ELR (cell line): ENCODE results near the gene MCTP1.

Experiments used
- DNase-seq: peaks from one replicate; pipeline ENCODE4 v3.0.0-alpha.2; 2015; ENCODE audit warnings: low read depth

MCTP1 gene

DNA sequence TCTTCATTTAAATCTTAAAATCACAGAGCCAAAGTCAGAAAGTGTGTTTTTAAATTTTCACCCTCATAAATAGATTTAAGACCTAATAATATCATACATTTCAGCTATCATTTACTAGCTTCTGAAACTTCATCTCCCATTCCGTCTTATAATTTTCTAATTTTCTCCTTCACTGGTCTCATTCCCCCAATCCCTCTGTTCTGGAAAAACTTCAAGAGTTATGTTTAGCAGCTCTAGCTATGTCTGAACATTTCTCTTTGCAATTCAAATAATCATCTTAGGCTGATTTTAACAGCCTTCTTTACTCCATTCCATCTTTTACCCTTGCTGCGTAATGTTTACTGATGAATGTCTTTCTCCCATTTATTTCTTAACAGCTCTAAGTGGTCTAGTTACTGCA lies 474.0 kb downstream of the MCTP1 start:
- no peak for DNase-seq

DNA sequence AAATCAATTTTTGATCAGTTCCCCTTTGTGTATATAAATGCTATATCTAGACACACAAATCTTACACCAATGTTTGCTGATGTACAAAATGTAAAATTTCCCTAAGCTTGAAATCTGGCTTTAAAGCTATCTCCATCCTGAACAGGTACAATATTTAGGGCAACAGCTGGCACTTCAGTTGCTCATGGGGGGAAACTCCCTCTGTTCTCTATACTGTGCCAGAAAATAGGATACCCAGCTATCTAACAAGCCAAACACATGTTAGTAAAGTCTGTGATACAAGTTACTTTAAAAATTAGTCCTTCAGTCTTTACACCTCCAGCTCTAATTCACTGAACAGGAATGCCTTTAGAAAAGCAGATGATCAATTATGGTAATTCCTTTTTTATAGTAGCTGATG lies 474.6 kb downstream of the MCTP1 start:
- DNase-seq, result no peak

DNA sequence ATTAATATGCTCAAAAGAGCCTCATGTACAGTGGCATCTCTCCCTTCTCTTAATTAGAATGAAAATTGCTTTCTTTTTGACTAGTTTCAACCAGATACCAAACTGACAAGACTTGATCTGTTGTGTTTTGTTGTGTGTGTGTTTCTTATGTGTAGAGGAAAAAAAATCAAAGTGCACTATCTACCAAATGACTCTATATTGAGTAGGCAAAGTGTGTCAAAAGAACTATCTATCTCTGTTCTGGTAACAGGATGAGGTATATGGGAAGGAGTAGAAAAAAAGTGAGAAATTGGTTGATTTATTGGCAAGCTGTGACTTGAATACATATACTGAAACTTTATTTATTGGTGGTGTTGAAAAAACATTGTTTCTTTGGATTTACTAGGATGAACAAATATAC lies 476.4 kb downstream of the MCTP1 start:
- DNase-seq, result no peak

DNA sequence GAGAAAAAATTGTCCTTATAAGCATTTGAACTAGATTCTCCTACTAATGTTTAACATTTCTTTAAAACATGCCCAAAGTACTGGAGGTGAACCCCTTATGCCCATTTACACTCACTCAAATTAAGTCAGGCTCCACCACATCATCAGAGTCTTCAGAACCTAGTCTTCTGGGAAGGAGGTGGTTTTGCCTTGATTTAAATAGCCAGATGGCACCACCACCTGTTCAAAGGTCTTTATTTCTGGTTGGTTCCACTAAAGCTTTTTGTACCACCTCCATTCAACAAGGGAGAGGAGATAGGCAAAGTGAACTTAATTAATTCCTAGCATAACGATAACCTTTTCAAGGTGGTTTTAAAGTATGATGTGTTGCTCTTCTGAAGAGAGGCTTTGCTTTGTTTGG lies 476.9 kb downstream of the MCTP1 start:
- no peak for DNase-seq

DNA sequence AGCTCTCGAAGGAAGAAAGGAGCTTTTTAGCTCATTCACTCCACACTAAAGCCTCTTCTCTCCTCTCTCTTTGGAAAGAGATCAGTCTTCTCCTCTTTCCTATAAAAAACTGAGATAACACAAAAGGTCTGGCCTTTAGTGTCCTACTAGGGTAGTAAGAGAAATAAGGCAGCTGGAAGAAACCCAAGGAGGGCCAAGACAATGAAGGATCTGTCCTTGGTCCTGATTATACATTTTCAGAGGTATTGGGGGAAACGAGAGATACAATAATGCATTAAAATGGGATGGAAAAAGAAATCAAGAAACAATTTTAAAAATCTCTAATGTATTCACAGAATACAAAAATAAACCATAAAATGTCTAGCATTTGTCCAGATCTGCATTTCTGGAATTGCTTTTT lies 482.4 kb downstream of the MCTP1 start:
- peak; percentile 37 for DNase-seq

DNA sequence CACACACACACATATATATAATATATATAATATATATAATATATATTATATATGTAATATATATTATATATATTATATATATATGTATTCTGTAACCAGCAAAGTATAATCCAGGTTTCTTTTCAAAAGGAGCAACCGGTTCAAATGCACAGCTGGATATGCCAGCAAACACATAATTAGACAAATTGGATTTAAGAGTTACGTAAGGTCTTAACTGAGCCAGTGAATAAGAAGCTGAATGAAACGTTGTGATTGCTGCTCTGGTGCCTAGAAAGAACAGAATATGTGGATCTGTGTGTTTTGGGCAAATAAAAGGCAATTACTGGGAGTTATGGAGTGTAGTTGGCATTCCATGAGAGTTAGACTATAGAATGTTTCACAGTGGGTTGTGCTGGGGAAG lies 488.3 kb downstream of the MCTP1 start:
- DNase-seq, result no peak

DNA sequence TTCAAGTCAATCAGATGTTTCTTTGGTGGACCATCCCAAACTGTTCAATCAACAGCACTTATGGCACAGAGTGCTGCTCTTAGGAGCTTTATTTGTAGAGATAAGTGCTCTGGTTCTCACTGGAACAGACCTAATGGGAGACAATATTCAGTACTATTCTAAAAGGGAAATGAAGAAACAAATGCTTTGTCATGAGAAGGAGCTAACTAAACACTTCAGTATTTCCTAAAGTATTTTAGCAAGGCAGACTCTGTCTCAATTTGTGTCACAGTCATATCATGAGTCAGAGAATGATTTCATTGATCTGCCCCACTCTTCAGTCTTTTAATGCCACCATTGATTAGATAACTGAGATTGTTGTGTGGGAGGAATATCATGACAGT lies 491.1 kb downstream of the MCTP1 start:
- DNase-seq, result peak; percentile 76

DNA sequence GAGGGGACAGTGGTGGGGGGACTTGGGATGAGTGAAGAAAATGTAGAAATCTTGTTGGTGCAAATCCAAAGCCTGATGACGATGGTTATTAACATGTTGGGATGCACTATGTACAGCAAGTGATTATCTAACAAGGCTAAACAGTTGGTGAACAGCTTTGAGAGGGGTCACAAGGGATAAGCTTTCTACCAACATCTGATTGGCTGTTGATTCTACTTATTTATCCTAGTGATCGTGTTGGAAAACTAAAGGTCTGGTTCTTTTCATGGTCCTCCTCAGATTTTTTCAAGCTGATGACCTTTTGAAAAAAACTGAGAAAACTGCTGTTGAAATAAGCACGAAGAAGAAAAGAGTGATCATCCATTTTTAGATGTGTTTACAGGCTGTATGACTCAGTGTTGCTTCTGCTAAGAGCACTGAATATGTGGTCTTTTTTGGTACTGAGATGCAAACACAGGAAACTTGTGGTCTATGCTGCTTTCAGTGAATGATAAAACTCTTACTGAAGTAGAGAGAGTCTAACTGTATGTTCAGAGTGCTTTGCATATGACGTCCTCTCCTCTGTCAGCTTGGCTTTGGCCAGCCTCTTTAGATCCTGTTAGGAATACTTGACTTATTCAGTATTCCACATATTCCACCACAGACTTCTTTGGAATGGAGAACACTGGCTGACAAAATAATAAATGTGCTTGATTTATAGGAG lies 491.6 kb downstream of the MCTP1 start:
- DNase-seq, result peak; percentile 87

DNA sequence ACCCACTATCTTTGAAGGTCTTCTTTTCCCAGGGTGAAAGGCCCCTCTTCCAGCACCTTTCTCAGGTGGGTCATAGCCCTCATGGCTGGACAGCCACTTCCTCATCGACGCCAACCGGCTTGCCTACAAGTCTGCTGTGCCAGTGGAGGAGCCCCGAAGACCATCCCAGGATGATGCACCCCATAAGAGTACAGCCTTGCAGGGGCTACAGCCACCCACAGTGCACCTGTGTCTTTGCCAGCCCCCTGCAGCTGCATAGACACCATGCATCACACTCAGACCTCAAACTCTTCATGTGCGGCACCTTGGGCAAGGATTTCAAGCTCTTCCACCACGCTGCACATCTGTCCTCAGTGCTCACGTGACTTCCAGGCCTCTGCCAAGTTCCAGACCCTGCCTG lies 493.1 kb downstream of the MCTP1 start:
- DNase-seq, result no peak

DNA sequence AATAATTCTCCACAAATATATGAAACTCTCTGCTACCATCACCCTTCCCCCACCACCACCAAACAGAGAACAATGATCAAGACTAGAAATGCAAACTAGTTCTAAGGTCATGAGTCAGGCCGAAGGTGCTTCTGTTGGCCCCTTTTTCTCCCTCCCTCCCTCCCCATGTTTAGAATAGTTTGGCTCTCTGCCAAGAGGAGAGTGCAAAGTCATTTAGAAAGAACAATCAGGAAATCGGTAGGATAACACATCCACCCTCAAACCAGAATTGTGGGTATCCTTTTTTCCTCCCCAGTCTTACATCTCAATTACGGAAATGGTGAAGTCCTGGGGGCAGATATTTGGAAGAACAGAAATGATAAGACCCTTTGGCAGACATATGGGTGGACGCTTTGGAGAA lies 496.4 kb downstream of the MCTP1 start:
- DNase-seq, result no peak

DNA sequence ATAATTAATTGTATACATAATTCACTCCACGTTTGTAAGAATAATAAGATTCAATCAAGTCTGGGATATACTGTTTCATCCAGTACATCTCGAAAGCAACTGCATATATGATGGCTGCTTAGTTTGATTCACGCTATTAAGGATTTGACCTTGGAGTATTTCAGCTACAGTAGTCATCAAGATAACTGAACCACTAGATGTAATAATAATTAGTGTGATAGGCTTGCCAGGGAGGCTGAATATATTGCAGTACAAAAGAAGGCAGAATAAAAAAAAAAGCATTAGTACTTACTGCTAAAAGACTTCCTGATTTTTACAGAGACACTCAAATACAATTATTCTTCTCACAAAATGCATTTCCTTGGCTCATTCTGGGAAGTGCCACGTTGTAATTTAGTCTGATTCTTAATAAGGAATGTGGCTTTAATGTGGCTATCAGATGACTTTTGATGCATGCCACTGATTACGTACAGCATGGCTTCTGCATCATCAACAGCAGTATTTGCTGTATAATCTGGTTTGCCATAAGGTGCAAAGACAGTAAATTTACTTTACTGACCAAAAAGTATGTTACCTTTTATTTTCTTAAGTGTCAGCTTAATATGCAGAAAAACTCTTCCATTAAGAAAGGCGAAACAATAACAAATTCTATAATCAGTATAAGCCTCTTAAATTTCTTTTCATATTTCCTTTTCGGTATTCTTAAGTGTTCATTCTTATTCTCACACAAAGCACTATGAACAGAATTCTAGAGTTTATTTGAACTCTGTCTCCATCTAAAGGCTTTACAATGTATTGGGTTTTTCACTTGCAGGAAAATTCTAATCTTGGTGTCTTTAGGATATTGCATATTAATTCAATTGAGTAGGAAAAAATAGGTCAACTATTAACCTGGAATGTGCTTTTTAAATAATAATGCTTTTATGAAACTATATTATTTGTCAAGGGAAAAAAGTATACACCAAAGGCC lies 500.1 kb downstream of the MCTP1 start:
- peak; percentile 15 for DNase-seq

DNA sequence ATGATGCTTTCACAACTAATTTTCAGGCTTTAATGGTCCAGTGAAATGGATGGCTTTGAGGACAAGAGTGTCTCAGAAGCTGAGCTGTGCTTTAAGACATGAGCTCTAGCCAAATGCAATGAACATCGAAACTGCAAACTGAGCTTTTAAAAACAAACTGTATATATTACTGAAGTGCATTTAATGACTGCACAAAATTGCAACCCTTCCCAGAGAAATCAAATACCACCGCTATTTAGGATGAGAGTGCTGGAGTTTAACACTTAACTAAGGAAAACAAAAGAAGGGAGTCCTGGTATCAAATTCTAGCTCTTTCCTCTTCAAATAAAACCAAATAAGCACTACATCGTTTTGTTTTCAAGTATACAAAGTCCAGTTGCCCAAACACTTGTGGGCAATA lies 502.5 kb downstream of the MCTP1 start:
- DNase-seq, result no peak

DNA sequence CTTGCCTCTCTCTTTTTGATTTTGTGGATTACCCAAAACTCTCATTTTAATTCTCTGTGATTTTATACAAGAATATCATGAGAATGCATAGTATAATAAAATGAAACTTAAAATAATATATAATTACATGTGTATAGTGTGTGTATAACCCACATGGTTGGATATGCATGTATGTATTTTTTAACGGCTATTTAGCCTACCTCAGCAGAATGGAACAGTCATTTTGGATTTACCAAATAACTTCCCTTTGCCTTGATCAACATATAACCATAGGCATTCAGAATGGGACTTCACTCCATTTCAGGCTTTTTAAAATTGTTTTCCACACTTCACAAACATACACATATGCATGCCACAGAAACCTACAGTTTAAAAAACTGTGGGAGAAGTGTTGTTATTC lies 505.2 kb downstream of the MCTP1 start:
- no peak for DNase-seq

DNA sequence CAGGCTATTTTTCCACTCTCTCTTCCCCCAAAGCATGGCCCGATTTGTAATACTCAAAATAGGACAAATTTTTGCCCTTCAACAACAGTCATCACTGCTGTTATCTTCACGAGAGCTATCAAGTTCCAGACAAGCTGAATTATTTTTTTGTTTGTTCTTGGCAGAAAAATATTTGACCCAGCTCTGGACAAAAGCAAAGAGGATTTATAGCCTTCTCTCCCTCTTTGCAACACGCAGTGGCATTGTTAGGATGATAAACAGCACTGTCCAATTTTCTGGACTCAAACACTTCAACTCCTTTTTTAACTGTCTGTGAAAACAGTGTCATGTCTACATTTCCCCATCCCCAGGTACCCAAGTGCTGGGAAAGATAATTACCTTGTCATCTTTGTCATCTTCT lies 506.2 kb downstream of the MCTP1 start:
- no peak for DNase-seq

DNA sequence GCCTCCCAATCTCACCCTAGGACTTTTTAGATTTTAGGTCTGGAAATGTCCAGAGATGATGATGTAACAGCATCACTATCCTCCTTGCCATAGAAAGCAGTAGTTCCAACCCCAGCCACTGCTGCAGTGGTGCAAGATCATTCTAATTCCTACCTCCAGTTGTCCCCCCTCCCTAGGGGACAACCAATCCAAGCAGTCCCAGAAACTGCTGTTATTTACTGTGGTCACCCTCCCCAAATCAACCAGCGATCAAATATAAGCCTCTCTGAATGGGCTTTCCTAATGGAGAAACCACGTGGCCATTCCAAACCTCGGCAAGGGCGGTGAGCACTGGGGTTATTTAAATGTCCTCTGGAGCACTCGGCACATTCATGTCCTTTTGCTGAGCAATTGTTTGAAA lies 506.6 kb downstream of the MCTP1 start:
- no peak for DNase-seq

DNA sequence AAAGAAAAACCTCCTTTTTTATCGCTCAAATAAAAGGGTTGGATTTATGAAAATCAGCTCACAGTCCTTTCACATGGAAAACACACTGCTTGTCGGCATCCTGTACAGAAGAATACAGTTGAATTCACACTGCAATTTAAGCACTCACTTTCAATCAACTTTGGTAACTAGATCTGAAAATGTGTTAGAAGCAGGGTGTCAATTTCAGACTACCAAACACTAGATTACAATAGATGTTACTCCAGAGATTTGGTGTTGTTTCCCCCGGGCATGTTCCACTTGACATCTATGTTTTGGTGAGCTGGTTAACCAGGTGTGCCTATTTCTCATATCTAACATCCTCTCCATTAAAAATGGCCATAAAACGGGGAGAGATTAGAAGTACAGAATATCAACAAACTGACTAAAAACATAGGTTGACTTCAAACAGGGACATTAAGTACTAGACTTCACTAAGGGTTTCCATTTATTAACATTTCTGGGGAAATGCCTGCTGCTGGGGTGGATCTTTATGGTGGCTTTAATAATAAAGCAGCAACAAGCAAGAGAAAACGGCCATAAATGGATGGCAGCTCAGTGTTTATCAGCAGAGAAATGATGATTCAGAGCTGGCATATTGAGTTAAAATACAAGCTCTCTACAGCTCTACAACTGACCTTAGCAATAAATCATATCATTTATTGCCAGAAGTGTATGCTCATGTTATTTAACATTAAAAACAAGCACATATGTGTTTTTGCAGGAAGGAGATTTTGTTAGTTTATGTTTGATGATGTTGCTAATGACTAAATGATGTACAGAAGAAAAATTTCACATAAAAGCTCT lies 507.6 kb downstream of the MCTP1 start:
- no peak for DNase-seq

DNA sequence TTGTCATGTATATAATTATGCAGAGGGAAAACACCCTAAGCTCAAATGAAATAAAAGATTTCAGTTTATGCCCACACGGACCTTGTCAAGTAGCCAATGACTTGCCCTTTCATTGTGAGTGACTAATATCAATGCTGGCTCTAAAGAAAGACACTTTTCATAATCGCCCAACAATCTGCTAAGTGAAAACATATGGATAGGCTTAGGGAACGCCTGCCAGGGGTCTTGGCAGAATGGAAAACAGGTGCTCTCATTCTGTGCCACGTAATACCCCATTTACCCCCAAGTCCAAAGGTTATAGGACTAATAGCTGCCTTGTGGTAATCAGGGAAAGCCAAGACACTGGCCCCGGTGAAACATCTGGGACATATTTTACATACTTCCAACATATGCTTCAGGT lies 508.7 kb downstream of the MCTP1 start:
- no peak for DNase-seq

DNA sequence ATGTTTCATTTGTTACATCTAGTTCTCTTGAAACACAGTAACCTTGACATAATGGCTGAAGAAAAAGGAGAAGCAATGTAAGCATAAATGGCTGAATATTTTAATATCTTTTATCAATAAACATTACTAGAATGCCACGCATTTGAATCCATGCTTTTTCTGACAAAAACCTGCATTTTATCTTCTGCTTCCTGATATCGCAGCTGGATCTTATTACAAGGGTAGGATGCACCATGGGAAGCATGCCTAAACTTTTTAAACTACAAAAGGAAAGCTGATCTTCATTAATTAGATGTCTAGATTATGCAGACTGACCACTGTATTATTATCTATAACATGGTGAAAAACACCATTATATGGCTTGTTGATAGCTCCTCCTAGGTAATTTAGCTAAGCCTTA lies 509.8 kb downstream of the MCTP1 start:
- no peak for DNase-seq

DNA sequence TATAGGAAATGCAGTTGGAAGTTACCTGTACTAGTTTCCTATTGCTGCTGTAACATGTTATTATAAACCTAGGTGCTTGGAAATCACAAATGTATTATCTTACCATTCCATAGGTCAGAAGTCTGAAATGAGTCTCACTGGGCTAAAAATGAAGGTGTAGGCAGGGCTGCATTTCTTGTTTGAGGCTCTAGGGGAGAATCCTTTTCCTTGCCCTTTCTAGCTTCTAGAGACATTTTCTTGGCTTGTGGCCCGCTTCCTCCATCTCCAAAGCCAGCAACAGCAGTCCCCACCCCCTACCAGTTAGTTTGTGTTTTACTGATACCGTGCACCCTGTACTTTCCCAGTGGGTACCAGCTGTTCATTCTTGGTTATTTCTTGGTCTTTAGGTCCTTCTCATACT lies 513.2 kb downstream of the MCTP1 start:
- no peak for DNase-seq

DNA sequence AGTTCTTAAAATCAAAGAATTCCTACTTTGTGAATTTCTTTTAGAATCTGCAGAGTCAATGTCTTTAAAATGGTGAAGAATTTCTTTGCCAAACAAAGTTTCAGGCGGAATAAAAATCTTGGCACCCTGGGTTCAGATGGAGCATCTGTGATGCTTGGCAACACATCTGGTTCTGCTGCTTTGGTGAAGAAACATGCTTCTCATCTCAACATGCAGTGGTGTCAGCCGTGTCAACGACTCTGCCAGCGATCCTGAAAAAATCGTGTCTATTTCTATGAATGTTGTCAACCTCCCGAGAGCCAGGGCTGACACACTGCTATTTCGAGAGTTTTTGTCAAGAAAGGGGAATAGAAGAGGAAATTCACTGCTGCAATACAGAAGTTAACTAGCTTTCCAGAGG lies 514.9 kb downstream of the MCTP1 start:
- DNase-seq, result no peak

DNA sequence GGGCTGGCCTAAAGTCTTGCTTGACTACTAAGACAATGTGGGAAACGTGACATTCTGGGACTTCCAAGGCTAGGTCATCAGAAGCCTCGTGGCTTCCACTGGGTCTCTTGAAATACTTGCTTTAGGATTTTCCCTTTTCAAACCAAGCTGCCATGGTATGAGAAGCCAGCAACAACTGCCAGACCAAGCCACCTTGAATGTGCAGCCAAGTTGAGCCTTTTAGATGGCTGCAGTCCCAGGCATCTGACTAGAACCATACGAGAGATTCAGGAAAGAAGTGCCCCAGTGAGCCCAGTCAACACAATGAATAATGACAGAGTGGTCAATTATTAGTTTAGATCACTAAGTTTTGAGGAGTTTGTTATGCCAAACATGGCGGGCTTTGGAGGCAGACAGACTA lies 523.1 kb downstream of the MCTP1 start:
- DNase-seq, result no peak

DNA sequence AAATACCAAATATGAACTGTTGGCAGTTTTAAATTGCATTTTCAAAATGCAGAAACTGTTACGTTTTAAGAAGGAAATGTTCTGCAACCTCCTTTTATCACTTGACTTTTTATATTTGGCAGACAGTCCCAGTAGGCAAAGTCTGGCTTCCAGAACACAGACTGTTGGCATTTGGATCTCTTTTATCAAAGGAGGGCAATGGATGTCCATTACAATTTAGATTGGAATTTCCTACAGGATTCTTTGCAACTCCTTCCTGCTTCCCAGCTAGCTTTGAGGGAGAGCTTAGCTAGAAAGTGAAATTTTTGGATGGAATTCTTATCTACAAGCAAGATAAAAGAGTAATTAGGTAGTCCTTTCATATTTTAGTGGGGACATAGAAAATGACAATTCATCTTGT lies 523.8 kb downstream of the MCTP1 start:
- no peak for DNase-seq

DNA sequence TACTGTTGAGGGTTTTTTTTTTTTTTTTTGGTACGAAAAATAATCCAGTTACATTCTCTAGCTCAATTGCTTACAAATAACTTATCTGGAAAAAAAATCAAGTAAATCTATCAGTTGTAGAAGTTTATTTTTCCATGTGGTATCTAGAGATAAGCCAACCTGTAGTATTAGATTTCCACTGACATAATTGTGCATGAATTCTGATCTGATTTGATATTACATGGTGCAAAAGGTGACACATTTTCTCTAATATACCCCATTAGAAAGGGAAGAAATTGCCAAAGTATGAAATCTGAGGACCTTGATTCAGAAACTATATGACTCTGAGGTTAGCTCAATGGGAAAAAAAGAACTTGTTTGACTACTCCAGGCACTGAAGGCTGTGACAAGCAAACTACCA lies 524.9 kb downstream of the MCTP1 start:
- no peak for DNase-seq
